Activated naive CD4-positive, alpha-beta T cell treated with anti-CD3 and anti-CD28 coated beads, Interleukin-2, amount 50 U/mL, for 72 hours (primary cell): Measurements from ENCODE around the gene GPR31. TPM values are rescaled to one million over a fixed set of nuclear protein-coding genes. Genes with fewer than 3 reads are reported as not detected.

Experiments
- ATAC-seq, 2 donors: fragments of 150-1000 bp; cut with Tn5 transposase; 2 replicates each; pipeline ENCODE4 v1.10.0; 2021; ENCODE audit warnings: mild to moderate bottlenecking in 2 of 2, moderate library complexity in 2 of 2
- DNase-seq, 2 donors: peaks; one replicate each; pipeline ENCODE4 v3.0.0; 2021 to 2022; ENCODE audit warnings: low spot score in 2 of 2
- H3K27ac Mint-ChIP-seq, 2 donors: one replicate each; pipeline ENCODE4 v1.8.0; 2022; ENCODE audit warnings: mild to moderate bottlenecking in 2 of 2, mixed read lengths in 2 of 2
- H3K36me3 Mint-ChIP-seq, 2 donors: one replicate each; pipeline ENCODE4 v1.8.0; 2022; ENCODE audit warnings: mixed read lengths in 2 of 2
- H3K9me3 Mint-ChIP-seq, 2 donors: one replicate each; pipeline ENCODE4 v1.8.0; 2022; ENCODE audit warnings: mixed read lengths in 2 of 2
- total RNA-seq, 2 donors: library from RNA; stranded (reverse); gene quantifications; one replicate each; pipeline ENCODE4 v1.2.3, GENCODE V29; 2022

The GPR31 gene
- total RNA-seq, 2 donors from 2014 or later: not detected

DNA sequence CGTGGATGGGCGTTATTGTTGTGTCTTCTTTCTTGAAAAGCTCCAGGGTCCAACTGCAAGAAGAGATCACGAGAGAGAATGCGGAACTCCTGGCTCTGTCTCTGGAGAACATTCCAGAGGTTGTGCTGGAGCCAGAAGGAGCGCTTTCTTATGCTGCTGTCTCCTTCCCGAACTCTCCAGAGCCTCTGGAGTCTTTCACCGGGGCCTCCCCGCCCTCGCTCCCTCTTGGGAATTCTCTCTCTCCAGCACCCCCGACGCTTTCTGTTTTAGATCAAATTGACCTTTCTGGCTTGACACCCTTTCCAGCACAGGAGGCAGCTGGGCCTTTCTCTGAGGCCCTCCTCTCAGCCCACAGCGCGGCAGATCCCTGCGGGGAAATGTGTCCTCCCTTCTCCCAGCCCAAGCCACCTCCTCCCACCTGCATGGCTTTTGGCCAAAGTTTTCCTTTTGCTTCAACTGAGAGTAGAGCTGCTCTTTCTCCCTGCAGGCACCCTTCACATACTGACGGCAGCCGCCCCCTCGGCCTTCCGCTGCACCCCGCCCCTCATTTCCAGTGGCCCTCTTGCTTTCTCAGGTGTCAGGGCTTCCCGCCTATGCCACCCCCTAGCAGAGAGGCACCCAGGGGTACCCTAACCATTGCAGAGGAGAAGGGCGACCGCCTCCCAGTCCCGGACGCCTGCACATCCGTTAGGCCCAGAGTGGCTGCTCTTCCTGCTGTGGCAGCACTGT is 41.5 kb downstream of the GPR31 start:
- Mint-ChIP-seq H3K36me3 (no peaks in the 10 kb centered on the region), H3K9me3 (no peaks in the 10 kb centered on the region), H3K27ac (no peak overlapping the region)
- ATAC-seq: no peak
- DNase-seq: no peak

- Mint-ChIP-seq H3K36me3 (no peaks in the 10 kb centered on the region), H3K9me3 (no peaks in the 10 kb centered on the region), H3K27ac (peak overlapping the region in 1 of 2 donors; percentile 46)
- no peak for ATAC-seq
- DNase-seq: no peak
These were observed 42.7 kb downstream of the GPR31 start for GRCh38 chr6:167115054-167115453.

- DNase-seq: no peak
- H3K27ac Mint-ChIP-seq: peak overlapping the region in 1 of 2 donors; percentile 46
- no peaks in the 10 kb centered on the region for H3K36me3 Mint-ChIP-seq
- ATAC-seq: peak; percentile 48 to 56
- H3K9me3 Mint-ChIP-seq: no peaks in the 10 kb centered on the region
These were observed 43.6 kb downstream of the GPR31 start for GRCh38 chr6:167113935-167114910.

- peak overlapping the region in 1 of 2 donors; percentile 1 for H3K27ac Mint-ChIP-seq
- no peaks in the 10 kb centered on the region for H3K9me3 Mint-ChIP-seq
- H3K36me3 Mint-ChIP-seq: no peaks in the 10 kb centered on the region
- DNase-seq: no peak
- no peak for ATAC-seq
These were observed 44.6 kb downstream of the GPR31 start for GRCh38 chr6:167113047-167113754.

- Mint-ChIP-seq H3K36me3 (no peaks in the 10 kb centered on the region), H3K27ac (peak overlapping the region; percentile 1 to 30), H3K9me3 (no peaks in the 10 kb centered on the region)
- DNase-seq (no peak), ATAC-seq (no peak)
These were observed 45.4 kb downstream of the GPR31 start for GRCh38 chr6:167112421-167112820.

- H3K36me3 Mint-ChIP-seq: no peaks in the 10 kb centered on the region
- no peak overlapping the region for H3K27ac Mint-ChIP-seq
- peak; percentile 37 to 52 for ATAC-seq
- DNase-seq: no peak
- no peaks in the 10 kb centered on the region for H3K9me3 Mint-ChIP-seq
These were observed 46.2 kb downstream of the GPR31 start for GRCh38 chr6:167111597-167111996.

DNA sequence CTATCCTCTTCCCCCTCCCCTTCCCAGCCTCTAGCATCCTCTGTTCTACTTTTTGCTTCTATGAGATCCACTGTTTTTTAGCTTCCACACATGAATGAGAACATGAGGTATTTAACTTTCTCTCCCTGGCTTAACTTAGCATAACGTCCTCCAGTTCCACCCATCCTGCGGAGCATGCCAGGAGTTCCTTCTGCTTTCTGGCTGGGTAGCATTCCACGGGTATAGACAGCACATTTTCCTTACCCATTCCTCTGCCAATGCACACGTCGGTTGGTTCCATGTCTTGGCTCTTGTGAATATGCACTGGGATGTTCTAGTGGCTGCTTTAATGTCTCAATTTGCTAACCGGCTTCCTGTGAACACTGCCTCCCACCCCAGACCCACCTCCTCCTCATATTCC is 48.1 kb downstream of the GPR31 start:
- Mint-ChIP-seq H3K9me3 (no peaks in the 10 kb centered on the region), H3K27ac (no peak overlapping the region), H3K36me3 (no peaks in the 10 kb centered on the region)
- DNase-seq (no peak), ATAC-seq (no peak)

GRCh38 chr6:167108278-167108677 is 49.5 kb downstream of the GPR31 start:
- DNase-seq (no peak), ATAC-seq (no peak)
- Mint-ChIP-seq H3K9me3 (no peaks in the 10 kb centered on the region), H3K27ac (peak overlapping the region in 1 of 2 donors; percentile 11), H3K36me3 (no peaks in the 10 kb centered on the region)

DNA sequence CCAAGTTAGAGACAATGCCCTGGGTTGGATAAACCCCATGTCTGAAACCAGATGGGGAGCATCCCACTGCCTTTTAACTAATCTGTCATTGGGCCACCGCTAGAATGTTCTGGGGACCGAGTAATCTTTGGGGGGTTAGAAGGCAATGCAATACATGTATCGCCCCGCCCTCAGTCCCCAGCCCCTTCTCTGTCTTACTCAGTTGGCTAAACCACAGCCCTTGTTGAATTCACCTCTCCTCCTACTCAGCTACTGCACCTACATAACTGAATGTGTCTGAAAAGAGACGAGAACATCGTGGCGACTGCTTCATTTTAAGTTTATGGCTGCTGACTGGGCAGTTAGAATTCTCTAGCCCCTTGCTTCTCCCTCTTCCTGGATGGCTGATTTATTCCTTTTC is 50.0 kb downstream of the GPR31 start:
- no peaks in the 10 kb centered on the region for H3K9me3 Mint-ChIP-seq
- no peak for DNase-seq
- no peaks in the 10 kb centered on the region for H3K36me3 Mint-ChIP-seq
- no peak overlapping the region for H3K27ac Mint-ChIP-seq
- peak in 1 of 2 donors; percentile 78 for ATAC-seq

DNA sequence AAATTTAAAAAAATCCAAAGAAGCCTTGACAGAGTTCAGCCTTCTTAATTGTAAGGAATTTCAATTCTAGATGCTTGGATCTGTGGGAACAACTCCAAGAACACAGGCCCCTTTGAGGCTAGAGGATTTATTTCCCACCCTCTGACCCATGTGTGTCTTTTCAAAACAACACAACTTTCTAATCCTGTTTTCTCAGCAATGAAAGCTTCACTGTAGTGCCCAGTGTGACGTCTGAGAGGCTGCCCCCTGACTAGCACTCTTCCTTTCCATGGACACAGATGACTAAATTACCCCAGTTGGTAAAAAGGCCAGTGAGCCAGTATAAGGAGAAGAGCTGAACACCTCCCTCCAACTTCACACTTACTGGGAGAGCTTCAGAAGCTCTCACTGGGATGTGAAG is 51.4 kb downstream of the GPR31 start:
- DNase-seq: no peak
- no peaks in the 10 kb centered on the region for H3K36me3 Mint-ChIP-seq
- H3K27ac Mint-ChIP-seq: no peak overlapping the region
- no peaks in the 10 kb centered on the region for H3K9me3 Mint-ChIP-seq
- ATAC-seq: no peak

Other genes starting within 250 kb of the GPR31 start
- 100 to 1,000 TPM in 1 of 2 donors, 10 to 100 TPM in 1; 45.2 to 108 TPM for gene RNASET2, start 201.4 kb downstream of the GPR31 start, total RNA-seq
- gene CEP43, start 158.6 kb downstream of the GPR31 start, total RNA-seq: 10 to 100 TPM; 17.5 to 21.9 TPM
- gene CCR6, start 34.9 kb downstream of the GPR31 start, total RNA-seq: not detected
- gene UNC93A, start 133.3 kb upstream of the GPR31 start, total RNA-seq: not detected
- not detected for gene TTLL2, start 167.1 kb upstream of the GPR31 start, total RNA-seq